ENCODE measurements around the gene TRAF2. TPM values are rescaled to one million over a fixed set of nuclear protein-coding genes. Genes with fewer than 3 reads are reported as not detected.

Gene TRAF2
- total RNA-seq, 1 donor from 2014 or later = 10.2 TPM

DNA sequence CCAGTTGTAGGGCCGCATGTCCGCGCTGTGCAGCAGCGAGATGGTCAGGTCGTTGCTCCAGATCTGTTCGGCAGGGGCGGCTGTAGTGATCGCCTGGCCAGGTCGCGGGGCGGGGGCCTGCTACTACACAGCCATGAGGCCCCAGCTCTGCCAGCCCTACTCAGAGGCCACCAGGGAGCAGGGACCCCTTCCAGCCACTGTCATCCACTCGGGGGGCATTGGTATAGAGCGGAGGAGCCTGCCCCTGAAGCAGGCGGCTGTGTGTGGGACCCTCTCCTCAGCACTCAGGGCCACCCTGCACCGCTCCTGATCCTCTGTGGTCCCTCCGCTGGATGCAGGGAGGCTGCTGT lies 56.5 kb downstream of the TRAF2 start:
- intact Hi-C loops (cut with DNase I) = loop anchor here (5.0 kb wide), 1 partner anchor 56 kb away; the partner anchor contains the start of gene TRAF2
- no peak for DNase-seq (ENCODE audit: low spot score)

DNA sequence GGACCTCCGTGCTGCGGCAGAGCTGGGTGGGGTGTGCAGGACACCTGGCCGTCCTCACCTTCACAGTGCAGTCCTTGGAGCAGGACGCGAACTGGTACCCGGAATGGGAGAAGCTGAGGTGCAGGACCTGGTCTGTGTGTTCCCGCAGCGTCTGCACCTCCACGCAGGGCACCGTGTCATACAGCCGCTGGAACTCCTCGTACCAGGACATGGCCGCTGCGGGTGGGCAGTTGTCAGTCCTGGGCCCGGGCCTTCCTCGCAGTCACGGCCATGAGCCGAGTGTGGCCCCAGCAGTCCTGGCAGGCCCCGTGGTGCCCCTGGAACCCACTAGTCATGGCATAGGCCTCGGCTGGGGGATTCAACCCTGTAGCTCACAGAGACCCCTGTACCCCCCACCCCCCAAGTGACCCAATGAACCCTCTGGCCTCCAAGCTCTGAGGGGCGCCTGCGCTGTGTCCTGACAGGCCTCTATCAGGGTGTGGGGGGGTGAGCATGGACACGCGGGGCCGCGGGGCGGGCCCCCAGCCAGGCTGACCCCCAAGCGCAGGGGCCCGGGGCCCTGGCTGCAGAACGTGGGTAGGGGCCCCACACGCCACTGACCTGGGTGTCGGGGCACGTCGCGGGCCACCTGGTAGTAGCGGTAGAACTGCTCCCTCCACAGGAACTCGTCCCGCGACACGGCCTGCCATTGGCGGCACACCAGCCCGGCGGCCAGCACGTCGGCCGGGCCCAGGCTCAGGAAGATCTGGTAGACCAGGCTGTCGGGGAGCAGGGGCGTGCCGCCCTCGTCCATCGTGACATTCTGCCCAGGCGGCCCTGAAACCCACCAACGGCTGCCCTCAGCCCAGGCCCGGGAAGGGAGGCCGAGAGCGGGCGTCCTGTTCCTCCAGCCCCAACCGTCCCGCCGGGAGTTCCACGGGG lies 57.2 kb downstream of the TRAF2 start:
- intact Hi-C loops (cut with DNase I) = loop anchor here (2.0 to 5.0 kb wide), 3 partner anchors 41 to 153 kb away; partner anchors contain the start of genes TMEM141 and TRAF2
- DNase-seq (ENCODE audit: low spot score) = no peak

DNA sequence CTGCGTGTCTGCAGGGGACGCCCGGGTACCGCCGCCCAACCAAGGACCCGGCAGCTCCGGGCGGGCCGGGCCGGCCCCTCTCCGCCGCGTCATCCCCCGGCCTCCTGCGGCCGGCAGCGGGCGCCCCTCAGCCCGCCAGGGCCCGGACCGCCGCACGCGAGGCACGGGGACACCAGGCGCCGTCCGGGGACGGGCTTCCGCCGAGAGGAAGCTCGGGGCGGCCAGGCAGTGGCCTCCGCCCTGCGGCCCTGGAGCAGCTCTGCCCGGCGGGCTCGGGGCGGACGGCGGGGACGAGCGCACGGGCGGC lies 57.8 kb downstream of the TRAF2 start:
- intact Hi-C loops (cut with DNase I) = loop anchor here (2.0 to 5.0 kb wide), 3 partner anchors 41 to 153 kb away; partner anchors contain the start of genes TMEM141 and TRAF2

DNA sequence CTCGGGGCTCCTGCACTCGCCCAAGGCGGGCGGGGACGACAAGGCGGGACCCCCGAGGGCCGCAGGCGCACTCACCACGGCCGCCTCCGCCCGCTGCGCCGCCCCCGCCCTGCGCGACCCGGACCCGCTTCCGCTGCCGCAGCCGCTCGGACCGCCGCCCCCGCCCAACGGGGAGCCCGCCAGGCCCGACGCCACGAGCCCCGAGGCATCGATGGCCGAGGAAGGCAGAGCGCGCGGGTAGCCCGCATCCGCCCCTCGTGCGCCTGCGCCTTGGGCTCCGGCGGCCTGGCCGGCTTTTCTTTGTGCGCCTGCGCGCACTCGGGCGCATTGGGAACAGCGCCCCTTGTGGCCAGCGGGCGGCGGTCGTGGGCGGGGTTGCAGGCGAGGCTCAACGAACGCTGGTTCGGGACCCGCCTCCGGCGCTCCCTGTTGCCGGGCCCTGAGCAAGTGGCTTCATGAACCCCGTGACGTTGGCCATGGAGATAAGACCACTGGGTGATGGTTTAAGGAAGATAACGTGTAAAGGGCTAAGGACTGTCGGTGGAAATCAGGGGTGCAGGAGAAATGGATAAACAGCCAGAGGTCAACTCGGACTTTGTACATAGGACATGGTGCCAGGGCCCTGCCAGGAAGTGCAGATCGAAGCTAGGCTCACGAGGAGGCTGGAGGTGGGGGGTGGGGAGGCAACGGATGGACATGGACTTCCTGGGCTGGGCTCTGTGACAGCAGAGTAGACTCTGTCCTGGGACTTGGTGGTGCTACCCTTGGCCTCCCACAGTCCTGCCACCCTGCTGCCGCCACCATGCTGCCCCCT lies 58.4 kb downstream of the TRAF2 start, which contains the start of the genes C8G and FBXW5:
Gene C8G (plus strand): TSS at position 725 of the 814 bp plus-strand sequence. CDS start 78 bp downstream, at position 803.
Gene FBXW5 (minus strand): TSS at position 220 of the 814 bp plus-strand sequence. CDS start 655 bp downstream, outside the sequence.
- intact Hi-C loops (cut with DNase I) = loop anchor here (2.0 to 5.0 kb wide), 3 partner anchors 42 to 154 kb away; partner anchors contain the start of genes TMEM141 and TRAF2
- peak; percentile 98 for DNase-seq (ENCODE audit: low spot score)

More for the DNA sequence above, 57.8 kb downstream of the TRAF2 start:
- DNase-seq (ENCODE audit: low spot score) = no peak

DNA sequence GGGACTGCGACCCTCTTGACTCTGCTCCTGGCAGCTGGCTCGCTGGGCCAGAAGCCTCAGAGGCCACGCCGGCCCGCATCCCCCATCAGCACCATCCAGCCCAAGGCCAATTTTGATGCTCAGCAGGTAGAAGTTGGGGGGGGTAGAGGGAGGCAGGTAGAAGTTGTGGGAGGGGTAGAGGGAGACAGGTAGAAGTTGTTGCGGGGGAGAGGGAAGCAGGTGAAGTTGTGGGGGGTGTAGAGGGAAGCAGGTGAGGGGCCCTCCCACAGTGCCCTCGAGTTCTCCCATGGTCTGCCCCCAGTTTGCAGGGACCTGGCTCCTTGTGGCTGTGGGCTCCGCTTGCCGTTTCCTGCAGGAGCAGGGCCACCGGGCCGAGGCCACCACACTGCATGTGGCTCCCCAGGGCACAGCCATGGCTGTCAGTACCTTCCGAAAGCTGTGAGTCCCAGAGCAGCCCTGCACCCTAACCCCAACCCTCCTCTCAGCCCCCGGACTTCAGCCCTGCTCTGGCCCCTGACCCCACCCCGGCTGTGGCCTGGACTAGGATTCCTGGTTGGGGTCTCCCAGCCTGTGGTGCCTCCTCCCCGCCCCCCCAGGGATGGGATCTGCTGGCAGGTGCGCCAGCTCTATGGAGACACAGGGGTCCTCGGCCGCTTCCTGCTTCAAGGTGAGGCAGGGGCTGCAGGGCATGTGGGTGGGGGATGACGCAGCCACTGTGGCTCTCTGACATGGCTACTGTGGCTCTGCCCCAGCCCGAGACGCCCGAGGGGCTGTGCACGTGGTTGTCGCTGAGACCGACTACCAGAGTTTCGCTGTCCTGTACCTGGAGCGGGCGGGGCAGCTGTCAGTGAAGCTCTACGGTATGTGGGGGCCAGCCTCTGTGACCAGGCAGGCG lies 59.3 kb downstream of the TRAF2 start:
- DNase-seq (ENCODE audit: low spot score) = no peak
- intact Hi-C loops (cut with DNase I) = loop anchor here (2.0 kb wide), 2 partner anchors 43 to 155 kb away; partner anchors contain the start of gene TMEM141

DNA sequence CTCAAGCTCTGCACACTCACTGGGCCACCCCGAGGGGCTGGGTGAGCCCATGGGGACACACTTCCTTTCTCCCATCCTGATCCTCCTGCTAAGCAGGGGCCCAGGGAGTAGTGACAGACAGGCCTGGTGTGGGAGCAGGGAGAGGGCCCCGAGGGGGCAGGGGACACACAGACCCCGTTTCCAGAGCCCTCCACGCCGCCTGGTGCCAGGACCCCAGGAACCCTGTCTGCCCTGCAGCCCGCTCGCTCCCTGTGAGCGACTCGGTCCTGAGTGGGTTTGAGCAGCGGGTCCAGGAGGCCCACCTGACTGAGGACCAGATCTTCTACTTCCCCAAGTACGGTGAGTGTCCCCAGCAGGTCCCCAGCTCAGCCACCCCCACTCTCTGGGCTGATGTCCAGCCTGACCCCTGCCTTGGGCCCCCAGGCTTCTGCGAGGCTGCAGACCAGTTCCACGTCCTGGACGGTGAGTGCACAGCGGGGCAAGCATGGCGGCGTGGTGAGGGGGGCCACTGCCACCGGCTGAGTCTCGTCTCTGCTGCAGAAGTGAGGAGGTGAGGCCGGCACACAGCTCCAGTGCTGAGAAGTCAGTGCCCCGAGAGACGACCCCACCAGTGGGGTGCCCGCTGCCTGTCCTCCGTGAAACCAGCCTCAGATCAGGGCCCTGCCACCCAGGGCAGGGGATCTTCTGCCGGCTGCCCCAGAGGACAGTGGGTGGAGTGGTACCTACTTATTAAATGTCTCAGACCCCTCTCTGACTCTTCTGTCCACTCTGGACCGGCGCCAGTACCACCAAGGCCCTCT lies 60.1 kb downstream of the TRAF2 start:
- intact Hi-C loops (cut with DNase I) = no loop called here

DNA sequence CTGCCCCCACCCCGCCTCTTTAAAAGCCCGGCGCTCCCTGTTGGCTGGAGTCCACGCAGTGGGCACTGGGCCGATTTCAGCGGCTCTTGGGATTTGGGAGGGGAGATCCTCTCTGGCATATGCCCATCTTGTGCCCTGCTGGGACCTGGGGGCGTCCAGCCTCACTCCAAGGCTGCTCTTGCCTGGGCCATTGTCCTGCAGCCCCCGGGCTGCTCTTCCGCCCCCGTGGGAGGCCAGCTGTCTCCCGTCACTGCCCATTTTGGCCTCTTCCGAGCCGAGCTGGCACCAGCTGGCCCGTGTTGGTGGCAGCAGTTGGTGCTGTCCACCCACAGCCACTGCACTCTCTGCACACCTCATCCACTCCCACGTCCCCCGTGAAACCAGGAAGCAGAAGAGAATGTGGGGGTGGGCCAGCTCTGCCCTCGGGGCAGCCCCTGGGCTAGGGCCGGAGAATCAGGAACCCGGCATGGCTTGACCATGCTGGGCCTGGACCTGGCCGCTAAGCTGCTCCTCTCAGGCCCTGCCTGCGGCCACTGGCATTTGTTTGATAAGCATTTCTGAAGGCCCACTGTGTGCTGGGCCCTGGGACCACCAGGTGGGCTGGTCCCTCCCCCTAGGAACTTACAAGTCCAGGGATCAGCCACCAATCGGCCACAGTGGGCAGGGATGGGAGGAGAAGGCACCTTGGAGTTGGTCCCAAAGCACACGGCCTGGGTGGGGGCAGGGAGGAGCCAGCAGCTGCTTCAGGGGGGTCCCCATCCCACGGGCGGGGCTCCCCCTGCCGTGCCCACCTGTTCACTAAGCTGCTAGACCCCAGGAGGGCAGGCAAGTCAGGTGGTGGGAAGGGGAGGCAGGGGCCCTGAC lies 60.9 kb downstream of the TRAF2 start:
- no peak for DNase-seq (ENCODE audit: low spot score)
- intact Hi-C loops (cut with DNase I) = no loop called here

More for the DNA sequence above, 60.1 kb downstream of the TRAF2 start:
- no peak for DNase-seq (ENCODE audit: low spot score)

DNA sequence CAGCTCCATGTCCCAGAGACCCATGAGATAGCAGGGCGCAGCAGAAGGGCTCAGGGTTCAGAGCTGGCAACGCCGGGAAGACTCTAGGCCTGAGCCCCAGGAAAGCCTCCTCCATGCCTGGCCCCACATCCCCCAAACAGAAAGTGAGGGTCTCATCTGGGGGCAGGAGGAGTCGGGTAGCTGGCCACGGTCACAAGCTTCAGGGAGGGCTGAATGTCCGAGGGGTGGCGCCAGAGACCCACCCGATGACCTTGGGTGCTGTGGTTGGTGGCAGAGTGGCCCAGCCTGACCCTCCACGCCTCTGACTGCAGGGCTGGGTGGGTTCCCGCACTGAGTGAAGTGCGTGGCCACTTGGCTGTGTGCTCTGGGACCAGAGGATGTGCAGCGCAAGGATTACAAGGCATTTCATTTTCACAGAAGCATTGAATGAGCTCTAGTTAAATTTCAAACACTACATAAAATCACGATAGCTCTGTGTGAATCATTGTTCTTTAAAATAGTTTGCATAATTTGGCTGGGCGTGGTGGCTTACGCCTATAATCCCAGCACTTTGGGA lies 61.7 kb downstream of the TRAF2 start:
- no peak for DNase-seq (ENCODE audit: low spot score)
- intact Hi-C loops (cut with DNase I) = loop anchor here (2.0 kb wide), 1 partner anchor 87 kb away; no protein-coding TSS in a partner anchor

DNA sequence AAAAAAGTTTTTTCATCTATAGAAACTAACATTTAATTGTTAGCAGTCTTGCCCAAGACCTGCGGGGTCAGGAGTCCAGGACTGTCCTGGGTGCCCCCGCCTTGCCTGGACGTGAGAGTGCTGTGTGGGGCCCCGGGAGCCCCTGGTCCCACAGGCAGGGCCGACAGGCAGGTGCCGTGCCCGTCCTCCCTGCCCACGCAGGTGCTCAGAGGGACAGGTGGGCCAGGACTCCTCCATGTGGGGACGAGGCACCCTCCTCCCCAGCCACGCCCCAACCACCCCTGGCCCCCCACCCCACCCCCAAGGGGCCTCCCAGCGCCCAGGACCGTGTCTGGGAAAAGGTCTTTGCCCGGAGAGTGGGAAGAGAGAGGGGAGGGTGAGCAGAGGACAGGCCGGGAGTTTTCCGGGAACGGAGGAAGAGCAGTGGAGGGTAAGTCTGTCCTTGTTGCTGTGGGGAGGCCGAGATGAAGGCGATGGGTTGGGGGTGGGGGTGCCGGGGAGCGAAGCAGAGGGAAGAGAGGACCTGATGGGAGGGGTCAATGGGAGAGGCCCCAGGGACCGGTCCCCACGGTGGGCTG lies 63.0 kb downstream of the TRAF2 start:
- no peak for DNase-seq (ENCODE audit: low spot score)
- intact Hi-C loops (cut with DNase I) = loop anchor here (2.0 kb wide), 1 partner anchor 85 kb away; no protein-coding TSS in a partner anchor

DNA sequence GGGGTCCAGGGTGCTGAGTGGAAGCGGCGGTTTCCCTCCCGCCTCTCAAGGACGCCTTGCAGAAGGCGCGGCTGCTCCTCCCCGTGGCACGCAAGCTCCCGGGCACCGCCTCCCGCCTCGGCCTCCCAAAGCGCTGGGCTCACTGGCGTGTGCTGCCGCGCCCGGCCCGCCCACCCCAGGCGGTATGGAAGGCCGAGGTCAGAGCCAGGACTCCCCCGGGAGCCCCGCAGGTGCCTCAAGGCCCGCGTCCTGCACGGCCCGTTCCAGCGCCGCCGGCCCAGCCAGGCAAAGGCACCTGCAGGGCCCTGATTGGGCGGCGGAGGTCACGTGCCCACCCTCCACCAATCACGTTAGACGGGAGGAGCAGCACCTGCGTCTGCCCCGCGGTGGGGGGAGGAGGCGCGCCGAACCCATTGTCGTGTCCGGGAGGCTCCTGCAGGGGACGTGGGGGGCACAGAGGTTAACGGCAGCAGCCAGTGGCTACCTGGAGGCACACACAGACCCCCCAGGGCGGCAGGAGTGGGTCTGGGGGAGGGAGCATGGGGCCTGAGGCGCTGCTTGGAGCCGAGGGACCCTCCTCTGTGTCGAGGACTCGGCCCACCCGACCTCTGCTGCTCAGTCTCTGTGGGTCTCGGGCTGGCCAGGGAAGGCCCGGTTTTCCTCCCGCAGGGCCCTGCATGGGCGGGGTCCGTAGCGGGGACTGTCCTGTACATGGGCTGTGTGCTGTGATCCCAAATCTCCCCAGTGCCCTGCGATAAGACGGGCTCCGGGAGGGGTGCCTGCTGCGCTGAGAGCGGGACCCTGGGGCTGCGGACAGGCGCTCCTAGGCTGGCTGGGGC lies 63.7 kb downstream of the TRAF2 start:
- peak; percentile 98 for DNase-seq (ENCODE audit: low spot score)
- intact Hi-C loops (cut with DNase I) = loop anchor here (2.0 kb wide), 1 partner anchor 85 kb away; no protein-coding TSS in a partner anchor

DNA sequence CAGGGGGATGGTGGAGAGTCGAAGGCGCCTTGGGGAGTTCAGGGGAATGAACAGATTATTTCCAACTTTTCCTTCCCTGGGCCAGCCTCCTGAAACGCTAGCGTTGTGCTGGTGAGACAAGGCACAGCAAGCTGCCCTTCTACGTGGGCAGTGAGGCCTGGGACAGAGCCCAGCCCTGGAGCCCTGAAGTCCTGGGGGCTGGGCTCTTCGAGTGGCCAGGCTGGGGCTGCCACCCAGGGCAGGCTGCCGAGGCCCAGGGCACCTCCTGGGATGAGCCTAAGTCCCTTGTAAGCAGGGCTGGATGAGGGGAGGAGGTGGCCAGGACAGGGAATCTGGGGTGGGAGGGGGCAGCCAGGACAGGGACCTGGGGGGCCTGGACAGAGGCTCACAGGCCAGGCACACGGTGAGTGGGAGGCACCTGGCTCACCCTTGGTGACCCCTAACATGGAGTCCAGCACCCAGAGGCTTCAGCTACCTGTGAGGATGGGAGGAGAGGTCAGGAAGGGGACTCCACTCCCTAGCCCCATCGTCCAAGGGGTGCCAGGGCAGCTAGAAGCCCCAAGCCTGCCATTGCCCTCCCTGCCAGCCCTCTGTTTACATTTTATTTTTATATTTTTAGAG lies 64.5 kb downstream of the TRAF2 start:
- intact Hi-C loops (cut with DNase I) = no loop called here
- DNase-seq (ENCODE audit: low spot score) = no peak

DNA sequence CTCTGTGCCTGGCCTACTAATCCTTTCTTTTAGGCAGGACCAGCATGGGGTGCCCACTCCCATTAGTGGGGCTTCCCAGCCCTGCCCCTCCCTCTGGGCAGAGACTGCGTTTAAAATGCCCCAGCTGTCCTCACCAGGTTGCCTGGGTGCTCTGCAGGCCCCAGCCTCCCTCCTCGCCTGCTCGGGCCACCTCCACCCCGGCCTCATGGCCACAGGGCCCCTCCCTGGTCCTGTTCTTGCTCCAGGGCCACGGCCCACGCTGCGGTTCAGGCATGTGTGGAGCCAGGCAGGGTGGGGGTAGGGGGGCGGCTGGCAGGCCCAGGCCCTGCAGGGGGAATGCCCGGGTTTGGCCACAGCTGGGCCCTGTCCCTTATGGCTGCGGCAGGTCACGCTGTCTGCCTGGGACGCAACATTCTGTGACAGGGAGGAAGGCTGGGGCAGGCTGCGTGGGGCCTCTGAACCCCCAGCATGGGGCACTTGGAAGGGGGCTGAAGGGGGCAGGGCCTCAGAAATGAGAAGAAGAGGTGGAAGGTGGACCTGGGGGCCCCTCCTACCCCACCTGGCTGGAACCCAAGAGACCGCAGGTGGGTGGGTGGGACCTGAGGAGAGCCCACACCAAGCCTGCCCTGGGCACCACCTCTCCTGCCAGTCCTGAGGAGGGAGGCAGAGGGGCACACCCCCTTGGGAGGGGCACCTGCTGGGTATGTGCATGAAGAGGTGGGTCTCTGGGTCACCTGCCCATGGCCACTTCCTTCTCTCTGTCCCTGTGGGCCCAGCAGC lies 65.4 kb downstream of the TRAF2 start, which contains the start of gene LCN12:
Gene LCN12 (plus strand): TSS at position 733 of the 780 bp plus-strand sequence. CDS start 55 bp downstream, outside the sequence.
- intact Hi-C loops (cut with DNase I) = loop anchor here (2.0 kb wide), 1 partner anchor 23 kb away; no protein-coding TSS in a partner anchor
- no peak for DNase-seq (ENCODE audit: low spot score)

DNA sequence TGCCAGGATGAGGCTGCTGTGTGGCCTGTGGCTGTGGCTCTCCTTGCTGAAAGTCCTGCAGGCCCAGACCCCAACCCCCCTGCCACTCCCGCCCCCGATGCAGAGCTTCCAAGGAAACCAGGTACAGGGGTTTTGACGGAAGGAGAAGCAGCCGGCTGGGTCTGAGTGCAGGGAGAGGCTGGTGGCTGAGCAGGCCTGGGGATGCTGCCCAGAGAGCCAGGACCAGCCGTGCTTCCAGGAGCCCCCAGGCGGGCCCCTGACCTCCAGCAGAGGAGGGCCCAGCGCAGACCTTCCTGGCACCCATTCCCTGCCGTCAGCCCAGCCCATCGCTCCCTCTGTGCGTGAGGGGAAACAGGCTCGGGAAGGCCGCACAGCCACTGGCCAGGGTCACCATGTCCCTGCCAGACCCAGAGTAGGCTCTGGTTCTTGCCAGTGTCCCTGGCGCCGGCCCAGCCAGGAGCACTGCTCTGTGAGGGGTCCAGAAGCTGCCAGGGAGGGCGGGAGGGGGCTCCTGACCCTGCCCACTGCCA lies 66.1 kb downstream of the TRAF2 start:
- intact Hi-C loops (cut with DNase I) = loop anchor here (2.0 kb wide), 1 partner anchor 22 kb away; no protein-coding TSS in a partner anchor
- no peak for DNase-seq (ENCODE audit: low spot score)

Measured in cardiac septum (tissue), 1 donor.